OCI-LY3 (cell line): Measurements from ENCODE around the gene RBFA.

Experiments used
- H2AFZ ChIP-seq: fragments of 200-600, 300-600 bp; shearing (Covaris generic); 2 replicates; pipeline ENCODE4 v1.6.0; 2014; ENCODE audit warnings: antibody characterized with exemption, low read depth, low read length
- H3K27ac ChIP-seq: fragments of 200-600, 300-600 bp; sonication (generic); 2 replicates; pipeline ENCODE4 v1.5.1; 2014; ENCODE audit warnings: mild to moderate bottlenecking, low read length, moderate library complexity, mixed read lengths
- H3K27me3 ChIP-seq: fragments of 200-600, 300-600 bp; sonication (generic); 2 replicates; pipeline ENCODE4 v1.6.1; 2014; ENCODE audit warnings: low read depth, low read length, mixed read lengths
- H3K36me3 ChIP-seq: fragments of 200-600, 300-600 bp; sonication (generic); replicated peaks from 2 replicates; pipeline ENCODE3; 2014; ENCODE audit warnings: low read depth, low read length, mixed read lengths
- H3K4me1 ChIP-seq: fragments of 300-600, 200-600 bp; sonication (generic); 2 replicates; pipeline ENCODE4 v1.6.1; 2014; ENCODE audit warnings: low read length, mixed read lengths
- H3K4me2 ChIP-seq: fragments of 200-600, 300-600 bp; sonication (generic); 2 replicates; pipeline ENCODE4 v1.6.1; 2014; ENCODE audit warnings: low read length, mixed read lengths
- H3K4me3 ChIP-seq: fragments of 300-600, 200-600 bp; sonication (generic); 2 replicates; pipeline ENCODE4 v1.5.1; 2014; ENCODE audit warnings: antibody characterized with exemption, mild to moderate bottlenecking, low read length, moderate library complexity
- H3K79me2 ChIP-seq: fragments of 300-600, 200-600 bp; shearing (Covaris generic); 2 replicates; pipeline ENCODE4 v1.6.1; 2014; ENCODE audit warnings: mild to moderate bottlenecking, low read length, mixed read lengths
- H3K9ac ChIP-seq: fragments of 300-600, 200-600 bp; shearing (Covaris generic); 2 replicates; pipeline ENCODE4 v1.6.0; 2014; ENCODE audit warnings: mild to moderate bottlenecking, low read length, moderate library complexity
- H3K9me3 ChIP-seq: fragments of 200-600, 300-600 bp; shearing (Covaris generic); 2 replicates; pipeline ENCODE4 v1.6.1; 2014; ENCODE audit warnings: low read length, mixed read lengths; ENCODE audit not compliant: insufficient read depth
- H4K20me1 ChIP-seq: fragments of 200-600, 300-600 bp; sonication (generic); 2 replicates; pipeline ENCODE4 v1.6.1; 2016; ENCODE audit warnings: low read length, mixed read lengths; ENCODE audit not compliant: insufficient read depth
- CTCF ChIP-seq: fragments of 200-600, 300-600 bp; sonication (generic); IDR thresholded peaks from 2 replicates; pipeline ENCODE4 v1.5.1; 2014; ENCODE audit warnings: antibody characterized with exemption, low read length, low read depth
- EZH2phosphoT487 ChIP-seq: fragments of 200-600 bp; shearing (Covaris generic); IDR thresholded peaks from 2 replicates; pipeline ENCODE4 v1.6.1; 2018; ENCODE audit warnings: antibody characterized with exemption, mixed run types, low read depth

RBFA gene

GRCh38 chr18:80067321-80067720, 33.1 kb downstream of the RBFA start:
- Histone ChIP-seq H4K20me1 (no peaks in the 10 kb centered on the region), H3K9me3 (0 out of 2 replicates have a peak, but pooled peaks cover 4% of the 10 kb centered on the region), H3K27me3 (no peaks in the 10 kb centered on the region), H3K4me1 (no peaks in the 10 kb centered on the region), H3K9ac (no peak overlapping the region), H3K79me2 (no peaks in the 10 kb centered on the region), H3K4me2 (no peak overlapping the region), H3K27ac (no peak overlapping the region), H2AFZ (no peak overlapping the region), H3K36me3 (peaks cover 3% of the 10 kb centered on the region), H3K4me3 (no peak overlapping the region)
- no peak for TF ChIP-seq CTCF
- no peak for TF ChIP-seq EZH2phosphoT487

- H3K27me3 ChIP-seq = no peaks in the 10 kb centered on the region
- H3K9me3 ChIP-seq = no peaks in the 10 kb centered on the region
- H3K79me2 ChIP-seq = no peaks in the 10 kb centered on the region
- H3K4me3 ChIP-seq = no peak overlapping the region
- peaks cover 3% of the 10 kb centered on the region for H3K36me3 ChIP-seq
- TF ChIP-seq EZH2phosphoT487 (no peak), CTCF (no peak)
- no peak overlapping the region for H3K27ac ChIP-seq
- no peak overlapping the region for H3K4me2 ChIP-seq
- no peaks in the 10 kb centered on the region for H3K4me1 ChIP-seq
- no peak overlapping the region for H3K9ac ChIP-seq
- H2AFZ ChIP-seq = no peak overlapping the region
- H4K20me1 ChIP-seq = no peaks in the 10 kb centered on the region
These were observed 33.7 kb downstream of the RBFA start for GRCh38 chr18:80067897-80068296.

- Histone ChIP-seq H3K27ac (no peak overlapping the region), H3K4me1 (no peaks in the 10 kb centered on the region), H3K9ac (no peak overlapping the region), H3K36me3 (peaks cover 3% of the 10 kb centered on the region), H3K4me3 (no peak overlapping the region), H2AFZ (no peak overlapping the region), H3K9me3 (no peaks in the 10 kb centered on the region), H3K27me3 (no peaks in the 10 kb centered on the region), H4K20me1 (no peaks in the 10 kb centered on the region), H3K79me2 (no peaks in the 10 kb centered on the region), H3K4me2 (no peak overlapping the region)
- TF ChIP-seq EZH2phosphoT487 = no peak
- no peak for TF ChIP-seq CTCF
These were observed 34.5 kb downstream of the RBFA start for GRCh38 chr18:80068571-80069272.

- Histone ChIP-seq H2AFZ (no peak overlapping the region), H3K4me2 (no peak overlapping the region), H4K20me1 (no peaks in the 10 kb centered on the region), H3K27me3 (no peaks in the 10 kb centered on the region), H3K4me1 (no peaks in the 10 kb centered on the region), H3K27ac (no peak overlapping the region), H3K9me3 (no peaks in the 10 kb centered on the region), H3K79me2 (no peaks in the 10 kb centered on the region), H3K36me3 (no peaks in the 10 kb centered on the region), H3K4me3 (no peak overlapping the region), H3K9ac (no peak overlapping the region)
- no peak for TF ChIP-seq CTCF
These were observed 36.6 kb downstream of the RBFA start for GRCh38 chr18:80070825-80071224.
